Sigmoid colon (tissue), 4 donors: ENCODE data around the gene ZNF710.
A peak's percentile ranks its signal among the peaks of the same experiment; 100 is the strongest.

Experiments used
- POLR2A ChIP-seq, 2 donors: fragments of 450-650 bp; IDR thresholded peaks; one replicate each; pipeline ENCODE4 v1.6.1; 2016; ENCODE audit warnings: antibody characterized with exemption in 2 of 2, mild to moderate bottlenecking in 2 of 2, moderate library complexity in 2 of 2
- POLR2AphosphoS5 ChIP-seq, 4 donors: sonication (generic); formaldehyde crosslinking; IDR thresholded peaks; one replicate each; pipeline ENCODE4 v1.6.1; 2017; ENCODE audit warnings: antibody characterized with exemption in 4 of 4
- TF ChIP-seq, protein P1 (sequence below), 4 experiments: fragments of 450-650 bp in 3 of 4; fragments of 200-600 bp in 1 of 4; IDR thresholded peaks; one replicate each; pipeline ENCODE4 v1.5.1; 2016 to 2019; ENCODE audit warnings: antibody characterized with exemption in 4 of 4, mild to moderate bottlenecking in 3 of 4, moderate library complexity in 2 of 4

DNA sequence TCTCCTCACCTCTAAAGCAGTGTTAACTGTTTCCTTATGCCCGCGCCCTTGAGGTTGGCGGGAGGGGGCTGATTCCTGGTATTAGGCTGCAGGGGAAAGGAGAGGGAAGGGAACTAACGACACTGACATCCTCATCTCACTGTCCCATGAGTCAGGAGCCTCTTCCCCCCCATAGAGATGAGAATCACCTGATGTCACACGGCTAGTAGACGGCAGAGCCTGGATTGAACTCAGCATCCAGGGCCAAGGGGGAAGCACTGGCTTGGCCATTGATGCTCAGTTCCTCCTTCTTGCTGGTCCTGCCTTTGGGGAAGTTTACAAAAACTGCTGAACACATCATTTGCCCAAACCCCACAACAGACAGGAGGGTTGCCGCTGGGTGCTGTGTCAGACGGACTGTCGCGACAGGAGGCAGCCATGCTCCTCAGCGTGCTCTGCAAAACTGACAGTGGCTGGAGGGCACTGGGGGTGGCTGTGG lies 62.7 kb downstream of the ZNF710 start:
- TF ChIP-seq, protein P1, sequence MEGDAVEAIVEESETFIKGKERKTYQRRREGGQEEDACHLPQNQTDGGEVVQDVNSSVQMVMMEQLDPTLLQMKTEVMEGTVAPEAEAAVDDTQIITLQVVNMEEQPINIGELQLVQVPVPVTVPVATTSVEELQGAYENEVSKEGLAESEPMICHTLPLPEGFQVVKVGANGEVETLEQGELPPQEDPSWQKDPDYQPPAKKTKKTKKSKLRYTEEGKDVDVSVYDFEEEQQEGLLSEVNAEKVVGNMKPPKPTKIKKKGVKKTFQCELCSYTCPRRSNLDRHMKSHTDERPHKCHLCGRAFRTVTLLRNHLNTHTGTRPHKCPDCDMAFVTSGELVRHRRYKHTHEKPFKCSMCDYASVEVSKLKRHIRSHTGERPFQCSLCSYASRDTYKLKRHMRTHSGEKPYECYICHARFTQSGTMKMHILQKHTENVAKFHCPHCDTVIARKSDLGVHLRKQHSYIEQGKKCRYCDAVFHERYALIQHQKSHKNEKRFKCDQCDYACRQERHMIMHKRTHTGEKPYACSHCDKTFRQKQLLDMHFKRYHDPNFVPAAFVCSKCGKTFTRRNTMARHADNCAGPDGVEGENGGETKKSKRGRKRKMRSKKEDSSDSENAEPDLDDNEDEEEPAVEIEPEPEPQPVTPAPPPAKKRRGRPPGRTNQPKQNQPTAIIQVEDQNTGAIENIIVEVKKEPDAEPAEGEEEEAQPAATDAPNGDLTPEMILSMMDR (IDR thresholded peaks at IDR 0.05): no peak
- no peak for TF ChIP-seq POLR2A (IDR thresholded peaks at IDR 0.05)
- peak in 1 of 4 donors; percentile 58 for TF ChIP-seq POLR2AphosphoS5 (IDR thresholded peaks at IDR 0.05)
